GM23338 (cell line): ENCODE measurements around the gene HELZ. TPM values are rescaled to one million over a fixed set of nuclear protein-coding genes. Genes with fewer than 3 reads are reported as not detected.

ENCODE experiments used
- ATAC-seq: fragments of 200-7000 bp; cut with Tn5 transposase; 3 replicates; pipeline ENCODE4 v1.9.1; 2020
- DNase-seq: peaks from one replicate; pipeline ENCODE4 v3.0.0-alpha.2; 2015; ENCODE audit warnings: low spot score
- H2AFZ ChIP-seq: fragments of 200-600 bp; sonication (generic); 2 replicates; pipeline ENCODE4 v1.8.0; 2016; ENCODE audit warnings: antibody characterized with exemption, mild to moderate bottlenecking, moderate library complexity
- H3F3A ChIP-seq: fragments of 200-600 bp; sonication (generic); replicated peaks from 2 replicates; pipeline ENCODE4 v1.8.0; 2017; ENCODE audit warnings: antibody characterized with exemption, mixed run types, low read depth
- H3K27ac ChIP-seq: fragments of 200-600 bp; sonication (generic); 2 replicates; pipeline ENCODE4 v1.6.1; 2016; ENCODE audit warnings: low read depth
- H3K27me3 ChIP-seq: fragments of 200-600 bp; sonication (generic); 2 replicates; pipeline ENCODE4 v1.8.0; 2016; ENCODE audit warnings: mild to moderate bottlenecking, mixed run types, moderate library complexity; ENCODE audit not compliant: insufficient read depth
- H3K36me3 ChIP-seq: fragments of 200-600 bp; sonication (generic); 2 replicates; pipeline ENCODE4 v1.8.0; 2016; ENCODE audit warnings: mild to moderate bottlenecking; ENCODE audit not compliant: insufficient read depth
- H3K4me1 ChIP-seq: fragments of 200-600 bp; sonication (generic); 2 replicates; pipeline ENCODE4 v1.8.0; 2016; ENCODE audit warnings: mild to moderate bottlenecking, moderate library complexity; ENCODE audit not compliant: insufficient read depth
- H3K4me2 ChIP-seq: fragments of 200-600 bp; sonication (generic); 2 replicates; pipeline ENCODE4 v1.7.1; 2017; ENCODE audit warnings: mixed run types
- H3K4me3 ChIP-seq: fragments of 200-600 bp; sonication (generic); 2 replicates; pipeline ENCODE4 v1.6.1; 2016; ENCODE audit warnings: mixed run types
- H3K79me2 ChIP-seq: fragments of 200-600 bp; sonication (generic); replicated peaks from 2 replicates; pipeline ENCODE4 v1.8.0; 2017; ENCODE audit warnings: mild to moderate bottlenecking; ENCODE audit not compliant: insufficient read depth
- H3K9me2 ChIP-seq: fragments of 200-600 bp; sonication (generic); 2 replicates; pipeline ENCODE4 v1.8.0; 2017; ENCODE audit not compliant: insufficient read depth
- H4K20me1 ChIP-seq: fragments of 200-600 bp; sonication (generic); replicated peaks from 2 replicates; pipeline ENCODE4 v1.8.0; 2017; ENCODE audit warnings: mild to moderate bottlenecking; ENCODE audit not compliant: insufficient read depth
- H3K27ac Mint-ChIP-seq: 2 replicates; pipeline ENCODE4 v1.8.0; 2020; ENCODE audit warnings: inconsistent platforms, mild to moderate bottlenecking, moderate library complexity, mixed read lengths
- H3K27me3 Mint-ChIP-seq: 3 replicates; pipeline ENCODE4 v1.8.0; 2022; ENCODE audit warnings: low read depth, mild to moderate bottlenecking, moderate library complexity, mixed read lengths, inconsistent platforms; ENCODE audit not compliant: insufficient read depth, poor library complexity
- H3K36me3 Mint-ChIP-seq: 3 replicates; pipeline ENCODE4 v1.8.0; 2021; ENCODE audit warnings: low read depth, mild to moderate bottlenecking, inconsistent platforms, moderate library complexity, mixed read lengths
- H3K4me1 Mint-ChIP-seq: 3 replicates; pipeline ENCODE4 v1.8.0; 2020; ENCODE audit warnings: mild to moderate bottlenecking, inconsistent platforms, mixed read lengths
- H3K4me3 Mint-ChIP-seq: 3 replicates; pipeline ENCODE4 v1.8.0; 2021; ENCODE audit warnings: moderate library complexity, mild to moderate bottlenecking, inconsistent platforms, mixed read lengths
- H3K9me3 Mint-ChIP-seq: 3 replicates; pipeline ENCODE4 v1.8.0; 2020; ENCODE audit warnings: moderate library complexity, mild to moderate bottlenecking, inconsistent platforms, mixed read lengths
- CREB1 ChIP-seq: fragments of 250-450 bp; sonication (Bioruptor Pico); IDR thresholded peaks from 2 replicates; pipeline ENCODE4 v1.5.0; 2020; ENCODE audit warnings: low read depth, mild to moderate bottlenecking, moderate library complexity
- EZH2 ChIP-seq: fragments of 200-600 bp; sonication (generic); IDR thresholded peaks from one replicate; pipeline ENCODE4 v1.8.0; 2017; ENCODE audit warnings: antibody characterized with exemption, mild to moderate bottlenecking, low read depth; ENCODE audit not compliant: unreplicated experiment
- JUNB ChIP-seq: IDR thresholded peaks from one replicate; pipeline ENCODE4 v1.6.1; 2016; ENCODE audit warnings: antibody characterized with exemption; ENCODE audit not compliant: unreplicated experiment
- NANOG ChIP-seq: IDR thresholded peaks from 2 replicates; pipeline ENCODE4 v1.6.1; 2016; ENCODE audit warnings: antibody characterized with exemption, borderline replicate concordance
- STAT1 ChIP-seq: IDR thresholded peaks from one replicate; pipeline ENCODE4 v1.6.1; 2016; ENCODE audit warnings: antibody characterized with exemption; ENCODE audit not compliant: unreplicated experiment
- ZNF114 ChIP-seq: fragments of 250-450 bp; sonication (Bioruptor Pico); IDR thresholded peaks from 2 replicates; pipeline ENCODE4 v1.5.0; 2020; ENCODE audit warnings: mild to moderate bottlenecking, moderate library complexity
- ZNF331 ChIP-seq: fragments of 250-450 bp; sonication (Bioruptor Pico); IDR thresholded peaks from 2 replicates; pipeline ENCODE4 v1.5.0; 2020; ENCODE audit warnings: low read depth, mild to moderate bottlenecking, moderate library complexity
- polyA plus RNA-seq: library from polyadenylated mRNA; unstranded; fragments of >200 nt; fragmentation: Nextera tagmentation; extraction: Ambion mirVana; gene quantifications from 2 replicates; pipeline ENCODE4 v1.2.1, GENCODE V29; 2016
- total RNA-seq: library from RNA; depleted of rRNA; stranded (reverse); fragments of >200 nt; shearing (Covaris generic); gene quantifications from 2 replicates; pipeline ENCODE4 v1.2.3, GENCODE V29; 2014
- TF ChIP-seq, protein P1 (sequence below): fragments of 250-450 bp; sonication (Bioruptor Pico); IDR thresholded peaks from 2 replicates; pipeline ENCODE4 v1.5.0; 2020; ENCODE audit warnings: mild to moderate bottlenecking, moderate library complexity
- TF ChIP-seq, protein P2 (sequence below): IDR thresholded peaks from 2 replicates; pipeline ENCODE4 v1.6.1; 2016; ENCODE audit warnings: antibody characterized with exemption
- TF ChIP-seq, protein P3 (sequence below), 2 experiments: fragments of 200-600 bp in 1 of 2; sonication (generic) in 1 of 2; conservative IDR thresholded peaks; 2 replicates each; pipeline versions ENCODE4 v1.5.1 to v1.6.1; 2016 to 2017; ENCODE audit warnings: antibody characterized with exemption in 2 of 2, low read depth in 2 of 2, mild to moderate bottlenecking in 2 of 2, moderate library complexity in 1 of 2
- TF ChIP-seq, protein P4 (sequence below): IDR thresholded peaks from one replicate; pipeline ENCODE4 v1.6.1; 2018; ENCODE audit warnings: antibody characterized with exemption; ENCODE audit not compliant: unreplicated experiment

HELZ gene
- total and polyA plus RNA-seq, 2 experiments from 2014 or later, result 38.9 to 62.0 TPM

DNA sequence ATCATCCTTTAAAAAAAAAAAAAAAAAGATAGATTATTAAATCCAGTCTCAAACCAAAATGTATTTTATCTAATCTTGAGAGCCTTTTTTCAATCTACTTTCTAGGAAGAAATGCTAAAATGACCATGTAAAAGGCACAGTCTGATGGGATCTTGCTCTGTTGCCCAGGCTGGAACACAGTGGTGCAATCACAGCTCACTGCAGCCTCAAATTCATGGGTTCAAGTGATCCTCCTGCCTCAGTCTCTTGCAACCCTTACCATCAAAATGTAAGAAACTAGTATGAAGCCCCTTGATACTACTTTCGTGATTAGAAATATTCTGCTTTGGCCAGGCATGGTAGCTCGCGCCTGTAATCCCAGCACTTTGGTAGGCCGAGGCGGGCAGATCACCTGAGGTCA is 70.8 kb downstream of the HELZ start:
- TF ChIP-seq EZH2 (no peak), ZNF114 (CRISPR knock-in tag) (no peak), CREB1 (CRISPR knock-in tag) (no peak), STAT1 (no peak), NANOG (no peak), JUNB (no peak), ZNF331 (CRISPR knock-in tag) (no peak)
- TF ChIP-seq, protein P1, sequence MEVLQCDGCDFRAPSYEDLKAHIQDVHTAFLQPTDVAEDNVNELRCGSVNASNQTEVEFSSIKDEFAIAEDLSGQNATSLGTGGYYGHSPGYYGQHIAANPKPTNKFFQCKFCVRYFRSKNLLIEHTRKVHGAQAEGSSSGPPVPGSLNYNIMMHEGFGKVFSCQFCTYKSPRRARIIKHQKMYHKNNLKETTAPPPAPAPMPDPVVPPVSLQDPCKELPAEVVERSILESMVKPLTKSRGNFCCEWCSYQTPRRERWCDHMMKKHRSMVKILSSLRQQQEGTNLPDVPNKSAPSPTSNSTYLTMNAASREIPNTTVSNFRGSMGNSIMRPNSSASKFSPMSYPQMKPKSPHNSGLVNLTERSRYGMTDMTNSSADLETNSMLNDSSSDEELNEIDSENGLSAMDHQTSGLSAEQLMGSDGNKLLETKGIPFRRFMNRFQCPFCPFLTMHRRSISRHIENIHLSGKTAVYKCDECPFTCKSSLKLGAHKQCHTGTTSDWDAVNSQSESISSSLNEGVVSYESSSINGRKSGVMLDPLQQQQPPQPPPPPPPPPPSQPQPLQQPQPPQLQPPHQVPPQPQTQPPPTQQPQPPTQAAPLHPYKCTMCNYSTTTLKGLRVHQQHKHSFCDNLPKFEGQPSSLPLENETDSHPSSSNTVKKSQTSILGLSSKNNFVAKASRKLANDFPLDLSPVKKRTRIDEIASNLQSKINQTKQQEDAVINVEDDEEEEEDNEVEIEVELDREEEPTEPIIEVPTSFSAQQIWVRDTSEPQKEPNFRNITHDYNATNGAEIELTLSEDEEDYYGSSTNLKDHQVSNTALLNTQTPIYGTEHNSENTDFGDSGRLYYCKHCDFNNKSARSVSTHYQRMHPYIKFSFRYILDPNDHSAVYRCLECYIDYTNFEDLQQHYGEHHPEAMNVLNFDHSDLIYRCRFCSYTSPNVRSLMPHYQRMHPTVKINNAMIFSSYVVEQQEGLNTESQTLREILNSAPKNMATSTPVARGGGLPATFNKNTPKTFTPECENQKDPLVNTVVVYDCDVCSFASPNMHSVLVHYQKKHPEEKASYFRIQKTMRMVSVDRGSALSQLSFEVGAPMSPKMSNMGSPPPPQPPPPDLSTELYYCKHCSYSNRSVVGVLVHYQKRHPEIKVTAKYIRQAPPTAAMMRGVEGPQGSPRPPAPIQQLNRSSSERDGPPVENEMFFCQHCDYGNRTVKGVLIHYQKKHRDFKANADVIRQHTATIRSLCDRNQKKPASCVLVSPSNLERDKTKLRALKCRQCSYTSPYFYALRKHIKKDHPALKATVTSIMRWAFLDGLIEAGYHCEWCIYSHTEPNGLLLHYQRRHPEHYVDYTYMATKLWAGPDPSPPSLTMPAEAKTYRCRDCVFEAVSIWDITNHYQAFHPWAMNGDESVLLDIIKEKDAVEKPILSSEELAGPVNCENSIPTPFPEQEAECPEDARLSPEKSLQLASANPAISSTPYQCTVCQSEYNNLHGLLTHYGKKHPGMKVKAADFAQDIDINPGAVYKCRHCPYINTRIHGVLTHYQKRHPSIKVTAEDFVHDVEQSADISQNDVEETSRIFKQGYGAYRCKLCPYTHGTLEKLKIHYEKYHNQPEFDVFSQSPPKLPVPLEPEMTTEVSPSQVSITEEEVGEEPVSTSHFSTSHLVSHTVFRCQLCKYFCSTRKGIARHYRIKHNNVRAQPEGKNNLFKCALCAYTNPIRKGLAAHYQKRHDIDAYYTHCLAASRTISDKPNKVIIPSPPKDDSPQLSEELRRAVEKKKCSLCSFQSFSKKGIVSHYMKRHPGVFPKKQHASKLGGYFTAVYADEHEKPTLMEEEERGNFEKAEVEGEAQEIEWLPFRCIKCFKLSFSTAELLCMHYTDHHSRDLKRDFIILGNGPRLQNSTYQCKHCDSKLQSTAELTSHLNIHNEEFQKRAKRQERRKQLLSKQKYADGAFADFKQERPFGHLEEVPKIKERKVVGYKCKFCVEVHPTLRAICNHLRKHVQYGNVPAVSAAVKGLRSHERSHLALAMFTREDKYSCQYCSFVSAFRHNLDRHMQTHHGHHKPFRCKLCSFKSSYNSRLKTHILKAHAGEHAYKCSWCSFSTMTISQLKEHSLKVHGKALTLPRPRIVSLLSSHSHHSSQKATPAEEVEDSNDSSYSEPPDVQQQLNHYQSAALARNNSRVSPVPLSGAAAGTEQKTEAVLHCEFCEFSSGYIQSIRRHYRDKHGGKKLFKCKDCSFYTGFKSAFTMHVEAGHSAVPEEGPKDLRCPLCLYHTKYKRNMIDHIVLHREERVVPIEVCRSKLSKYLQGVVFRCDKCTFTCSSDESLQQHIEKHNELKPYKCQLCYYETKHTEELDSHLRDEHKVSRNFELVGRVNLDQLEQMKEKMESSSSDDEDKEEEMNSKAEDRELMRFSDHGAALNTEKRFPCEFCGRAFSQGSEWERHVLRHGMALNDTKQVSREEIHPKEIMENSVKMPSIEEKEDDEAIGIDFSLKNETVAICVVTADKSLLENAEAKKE (CRISPR knock-in tag), result no peak
- TF ChIP-seq, protein P2, sequence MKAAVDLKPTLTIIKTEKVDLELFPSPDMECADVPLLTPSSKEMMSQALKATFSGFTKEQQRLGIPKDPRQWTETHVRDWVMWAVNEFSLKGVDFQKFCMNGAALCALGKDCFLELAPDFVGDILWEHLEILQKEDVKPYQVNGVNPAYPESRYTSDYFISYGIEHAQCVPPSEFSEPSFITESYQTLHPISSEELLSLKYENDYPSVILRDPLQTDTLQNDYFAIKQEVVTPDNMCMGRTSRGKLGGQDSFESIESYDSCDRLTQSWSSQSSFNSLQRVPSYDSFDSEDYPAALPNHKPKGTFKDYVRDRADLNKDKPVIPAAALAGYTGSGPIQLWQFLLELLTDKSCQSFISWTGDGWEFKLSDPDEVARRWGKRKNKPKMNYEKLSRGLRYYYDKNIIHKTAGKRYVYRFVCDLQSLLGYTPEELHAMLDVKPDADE, result no peak
- TF ChIP-seq, protein P3, sequence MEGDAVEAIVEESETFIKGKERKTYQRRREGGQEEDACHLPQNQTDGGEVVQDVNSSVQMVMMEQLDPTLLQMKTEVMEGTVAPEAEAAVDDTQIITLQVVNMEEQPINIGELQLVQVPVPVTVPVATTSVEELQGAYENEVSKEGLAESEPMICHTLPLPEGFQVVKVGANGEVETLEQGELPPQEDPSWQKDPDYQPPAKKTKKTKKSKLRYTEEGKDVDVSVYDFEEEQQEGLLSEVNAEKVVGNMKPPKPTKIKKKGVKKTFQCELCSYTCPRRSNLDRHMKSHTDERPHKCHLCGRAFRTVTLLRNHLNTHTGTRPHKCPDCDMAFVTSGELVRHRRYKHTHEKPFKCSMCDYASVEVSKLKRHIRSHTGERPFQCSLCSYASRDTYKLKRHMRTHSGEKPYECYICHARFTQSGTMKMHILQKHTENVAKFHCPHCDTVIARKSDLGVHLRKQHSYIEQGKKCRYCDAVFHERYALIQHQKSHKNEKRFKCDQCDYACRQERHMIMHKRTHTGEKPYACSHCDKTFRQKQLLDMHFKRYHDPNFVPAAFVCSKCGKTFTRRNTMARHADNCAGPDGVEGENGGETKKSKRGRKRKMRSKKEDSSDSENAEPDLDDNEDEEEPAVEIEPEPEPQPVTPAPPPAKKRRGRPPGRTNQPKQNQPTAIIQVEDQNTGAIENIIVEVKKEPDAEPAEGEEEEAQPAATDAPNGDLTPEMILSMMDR (conservative IDR thresholded peaks at IDR 0.05; ENCODE audit: low read depth in 2 of 2), result no peak
- TF ChIP-seq, protein P4, sequence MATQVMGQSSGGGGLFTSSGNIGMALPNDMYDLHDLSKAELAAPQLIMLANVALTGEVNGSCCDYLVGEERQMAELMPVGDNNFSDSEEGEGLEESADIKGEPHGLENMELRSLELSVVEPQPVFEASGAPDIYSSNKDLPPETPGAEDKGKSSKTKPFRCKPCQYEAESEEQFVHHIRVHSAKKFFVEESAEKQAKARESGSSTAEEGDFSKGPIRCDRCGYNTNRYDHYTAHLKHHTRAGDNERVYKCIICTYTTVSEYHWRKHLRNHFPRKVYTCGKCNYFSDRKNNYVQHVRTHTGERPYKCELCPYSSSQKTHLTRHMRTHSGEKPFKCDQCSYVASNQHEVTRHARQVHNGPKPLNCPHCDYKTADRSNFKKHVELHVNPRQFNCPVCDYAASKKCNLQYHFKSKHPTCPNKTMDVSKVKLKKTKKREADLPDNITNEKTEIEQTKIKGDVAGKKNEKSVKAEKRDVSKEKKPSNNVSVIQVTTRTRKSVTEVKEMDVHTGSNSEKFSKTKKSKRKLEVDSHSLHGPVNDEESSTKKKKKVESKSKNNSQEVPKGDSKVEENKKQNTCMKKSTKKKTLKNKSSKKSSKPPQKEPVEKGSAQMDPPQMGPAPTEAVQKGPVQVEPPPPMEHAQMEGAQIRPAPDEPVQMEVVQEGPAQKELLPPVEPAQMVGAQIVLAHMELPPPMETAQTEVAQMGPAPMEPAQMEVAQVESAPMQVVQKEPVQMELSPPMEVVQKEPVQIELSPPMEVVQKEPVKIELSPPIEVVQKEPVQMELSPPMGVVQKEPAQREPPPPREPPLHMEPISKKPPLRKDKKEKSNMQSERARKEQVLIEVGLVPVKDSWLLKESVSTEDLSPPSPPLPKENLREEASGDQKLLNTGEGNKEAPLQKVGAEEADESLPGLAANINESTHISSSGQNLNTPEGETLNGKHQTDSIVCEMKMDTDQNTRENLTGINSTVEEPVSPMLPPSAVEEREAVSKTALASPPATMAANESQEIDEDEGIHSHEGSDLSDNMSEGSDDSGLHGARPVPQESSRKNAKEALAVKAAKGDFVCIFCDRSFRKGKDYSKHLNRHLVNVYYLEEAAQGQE, result no peak
- H2AFZ ChIP-seq, result no peak overlapping the region
- no peak overlapping the region for H3K27ac ChIP-seq
- no peak overlapping the region for H3K27ac Mint-ChIP-seq
- H3K27me3 ChIP-seq, result no peaks in the 10 kb centered on the region
- H3K4me3 Mint-ChIP-seq, result no peak overlapping the region
- no peaks in the 10 kb centered on the region for H3K79me2 ChIP-seq
- H3K4me1 Mint-ChIP-seq, result no peaks in the 10 kb centered on the region
- no peaks in the 10 kb centered on the region for H3K4me1 ChIP-seq
- H4K20me1 ChIP-seq, result peaks cover 3% of the 10 kb centered on the region; the same call in 1 of the 2 replicates
- DNase-seq, result no peak
- ATAC-seq, result no peak
- H3K36me3 Mint-ChIP-seq, result peaks cover 5% of the 10 kb centered on the region; the same call in 1 of the 3 replicates
- no peak overlapping the region for H3K4me2 ChIP-seq
- peaks cover 12% of the 10 kb centered on the region; the same call in 1 of the 2 replicates for H3K36me3 ChIP-seq
- H3K27me3 Mint-ChIP-seq, result peaks cover 3% of the 10 kb centered on the region
- H3K4me3 ChIP-seq, result no peak overlapping the region
- no peaks in the 10 kb centered on the region for H3F3A ChIP-seq
- no peaks in the 10 kb centered on the region for H3K9me3 Mint-ChIP-seq
- H3K9me2 ChIP-seq, result no peaks in the 10 kb centered on the region
